ENCODE measurements around the gene RSU1. TPM values are rescaled to one million over a fixed set of nuclear protein-coding genes. Genes with fewer than 3 reads are reported as not detected.

RSU1 gene
- total RNA-seq, 1 donor from 2014 or later = 57.4 TPM

- no peak for DNase-seq (ENCODE audit: low read depth, low spot score)
Measured at GRCh38 chr10:16822027-16822426, 4.8 kb upstream of the RSU1 start.

GRCh38 chr10:16820421-16820820 lies 3.2 kb upstream of the RSU1 start:
- no peak for DNase-seq (ENCODE audit: low read depth, low spot score)

- no peak for DNase-seq (ENCODE audit: low read depth, low spot score)
Measured at GRCh38 chr10:16820018-16820417, 2.8 kb upstream of the RSU1 start.

GRCh38 chr10:16819436-16819835 lies 2.2 kb upstream of the RSU1 start:
- DNase-seq (ENCODE audit: low read depth, low spot score) = no peak

- no peak for DNase-seq (ENCODE audit: low read depth, low spot score)
Measured at GRCh38 chr10:16819026-16819425, 1.8 kb upstream of the RSU1 start.

GRCh38 chr10:16816830-16817124 lies 447 bp downstream of the RSU1 start:
- DNase-seq (ENCODE audit: low read depth, low spot score) = no peak

- no peak for DNase-seq (ENCODE audit: low read depth, low spot score)
Measured at GRCh38 chr10:16816171-16816570, 1.1 kb downstream of the RSU1 start.

GRCh38 chr10:16814012-16814411 lies 3.2 kb downstream of the RSU1 start:
- no peak for DNase-seq (ENCODE audit: low read depth, low spot score)

- no peak for DNase-seq (ENCODE audit: low read depth, low spot score)
Measured at GRCh38 chr10:16812676-16813075, 4.5 kb downstream of the RSU1 start.

- DNase-seq (ENCODE audit: low read depth, low spot score) = no peak
Measured at GRCh38 chr10:16811765-16812164, 5.5 kb downstream of the RSU1 start.

- DNase-seq (ENCODE audit: low read depth, low spot score) = no peak
Measured at GRCh38 chr10:16811292-16811691, 5.9 kb downstream of the RSU1 start.

GRCh38 chr10:16809074-16809718 lies 8.0 kb downstream of the RSU1 start:
- DNase-seq (ENCODE audit: low read depth, low spot score) = no peak

- DNase-seq (ENCODE audit: low read depth, low spot score) = no peak
Measured at GRCh38 chr10:16804123-16804522, 13.1 kb downstream of the RSU1 start.

GRCh38 chr10:16803464-16803863 lies 13.8 kb downstream of the RSU1 start:
- DNase-seq (ENCODE audit: low read depth, low spot score) = no peak

GRCh38 chr10:16799621-16800020 lies 17.6 kb downstream of the RSU1 start:
- DNase-seq (ENCODE audit: low read depth, low spot score) = no peak

GRCh38 chr10:16798571-16798970 lies 18.7 kb downstream of the RSU1 start:
- DNase-seq (ENCODE audit: low read depth, low spot score) = no peak

GRCh38 chr10:16795410-16796073 lies 21.7 kb downstream of the RSU1 start:
- no peak for DNase-seq (ENCODE audit: low read depth, low spot score)

GRCh38 chr10:16794005-16794404 lies 23.2 kb downstream of the RSU1 start:
- DNase-seq (ENCODE audit: low read depth, low spot score) = no peak

- DNase-seq (ENCODE audit: low read depth, low spot score) = no peak
Measured at GRCh38 chr10:16792675-16793074, 24.5 kb downstream of the RSU1 start.

- DNase-seq (ENCODE audit: low read depth, low spot score) = no peak
Measured at GRCh38 chr10:16789765-16790164, 27.5 kb downstream of the RSU1 start.

- DNase-seq (ENCODE audit: low read depth, low spot score) = no peak
Measured at GRCh38 chr10:16789261-16789660, 28.0 kb downstream of the RSU1 start.

- no peak for DNase-seq (ENCODE audit: low read depth, low spot score)
Measured at GRCh38 chr10:16788778-16789177, 28.4 kb downstream of the RSU1 start.

GRCh38 chr10:16788125-16788524 lies 29.1 kb downstream of the RSU1 start:
- DNase-seq (ENCODE audit: low read depth, low spot score) = no peak

GRCh38 chr10:16787361-16787791 lies 29.8 kb downstream of the RSU1 start:
- no peak for DNase-seq (ENCODE audit: low read depth, low spot score)
